HG03378 (cell line): ENCODE measurements around the gene GLIS1.
"Not testable (repeated sequence)": the region's sequence is repeated elsewhere in the genome, so short reads cannot be mapped to it uniquely, and the experiment has no call there.

Source experiments
- ATAC-seq: cut with Tn5 transposase; IDR thresholded peaks from one replicate; pipeline ENCODE4 v1.9.1; 2021; ENCODE audit warnings: mild to moderate bottlenecking, moderate library complexity; ENCODE audit not compliant: unreplicated experiment

GLIS1 gene

GRCh38 chr1:53572065-53572814, 166.7 kb downstream of the GLIS1 start:
- no peak for ATAC-seq

GRCh38 chr1:53568540-53568939, 170.4 kb downstream of the GLIS1 start:
- no peak for ATAC-seq

GRCh38 chr1:53567851-53568250, 171.1 kb downstream of the GLIS1 start:
- no peak for ATAC-seq

GRCh38 chr1:53567450-53567849, 171.5 kb downstream of the GLIS1 start:
- no peak for ATAC-seq

- no peak for ATAC-seq
Measured at GRCh38 chr1:53563611-53564010, 175.4 kb downstream of the GLIS1 start.

- no peak for ATAC-seq
Measured at GRCh38 chr1:53562981-53563379, 176.0 kb downstream of the GLIS1 start.

GRCh38 chr1:53562291-53562980, 176.5 kb downstream of the GLIS1 start:
- ATAC-seq: no peak

- no peak for ATAC-seq
Measured at GRCh38 chr1:53561503-53562105, 177.4 kb downstream of the GLIS1 start.

GRCh38 chr1:53560581-53561502, 178.1 kb downstream of the GLIS1 start:
- ATAC-seq: no peak

- no peak for ATAC-seq
Measured at GRCh38 chr1:53559854-53560580, 178.9 kb downstream of the GLIS1 start.

- no peak for ATAC-seq
Measured at GRCh38 chr1:53559391-53559815, 179.6 kb downstream of the GLIS1 start.

GRCh38 chr1:53558739-53559315, 180.1 kb downstream of the GLIS1 start:
- ATAC-seq: no peak

- ATAC-seq: no peak
Measured at GRCh38 chr1:53557830-53558738, 180.9 kb downstream of the GLIS1 start.

GRCh38 chr1:53557369-53557768, 181.6 kb downstream of the GLIS1 start:
- ATAC-seq: no peak

- ATAC-seq: no peak
Measured at GRCh38 chr1:53556657-53557227, 182.2 kb downstream of the GLIS1 start.

- ATAC-seq: not testable (repeated sequence)
Measured at GRCh38 chr1:53555620-53556326, 183.2 kb downstream of the GLIS1 start.

- no peak for ATAC-seq
Measured at GRCh38 chr1:53554592-53555305, 184.2 kb downstream of the GLIS1 start.
